DND-41 (cell line): ENCODE results near the gene ADIRF.

Source experiments
- CTCF ChIP-seq: IDR thresholded peaks from 2 replicates; pipeline ENCODE4 v1.5.1; 2012; ENCODE audit warnings: borderline replicate concordance, low read length, moderate library complexity, mild to moderate bottlenecking; ENCODE audit not compliant: poor library complexity, severe bottlenecking; ENCODE audit errors: extremely low read depth
- EZH2 ChIP-seq: IDR thresholded peaks from 3 replicates; pipeline ENCODE4 v1.6.1; 2012; ENCODE audit warnings: borderline replicate concordance, low read depth, mild to moderate bottlenecking, moderate library complexity, low read length, inconsistent platforms; ENCODE audit not compliant: severe bottlenecking

GRCh38 chr10:86944471-86944870, 23.8 kb upstream of the ADIRF start:
- TF ChIP-seq CTCF (no peak), EZH2 (no peak)
